Endothelial cell of umbilical vein (primary cell): ENCODE data around the gene NF1. TPM values are rescaled to one million over a fixed set of nuclear protein-coding genes. Genes with fewer than 3 reads are reported as not detected.

Experiments used
- BruUV-seq: library from RNA; stranded (reverse); fragments of 400-500 nt; replicated peaks from 2 replicates; lab custom pipeline; 2021; lab: Mats Ljungman, UMichigan
- CTCF ChIA-PET: fragments of 300-600, 350-600 bp; sonication (Branson Sonifier 250); formaldehyde crosslinking; loops from one replicate; lab custom pipeline; 2021; ENCODE audit warnings: antibody characterized with exemption, inconsistent platforms; lab: Charles Lee
- POLR2A ChIA-PET: fragments of 300-600, 350-600 bp; sonication (Branson Sonifier 250); formaldehyde crosslinking; loops from one replicate; lab custom pipeline; 2021; ENCODE audit warnings: antibody characterized with exemption, inconsistent platforms; lab: Charles Lee
- DNase-seq: peaks from one replicate; pipeline ENCODE4 v3.0.0-alpha.2; 2011; ENCODE audit warnings: low read depth, low spot score
- FAIRE-seq: peaks from 2 replicates; lab custom pipeline; 2011; peaks lifted over from hg19 to GRCh38; lab: Jason Lieb, UNC
- H2AFZ ChIP-seq: 2 replicates; pipeline ENCODE4 v1.6.0; 2012; ENCODE audit warnings: low read depth, low read length, control low read depth, inconsistent platforms
- H3K27ac ChIP-seq: 2 replicates; pipeline ENCODE4 v1.5.1; 2011; ENCODE audit warnings: low read depth, mild to moderate bottlenecking, control low read depth, low read length, moderate library complexity; ENCODE audit not compliant: insufficient read depth
- H3K27me3 ChIP-seq, 2 experiments: 2 replicates each; pipeline versions ENCODE4 v1.6.0 to v1.6.1; 2011; ENCODE audit warnings: low read length in 2 of 2, mixed read lengths in 1 of 2; ENCODE audit not compliant: control insufficient read depth in 2 of 2, insufficient read depth in 2 of 2
- H3K36me3 ChIP-seq, 2 experiments: 2 replicates in 1 of 2; 3 replicates in 1 of 2; pipeline ENCODE4 v1.5.1; 2011; ENCODE audit warnings: low read length in 2 of 2, mild to moderate bottlenecking in 1 of 2, moderate library complexity in 1 of 2; ENCODE audit not compliant: control insufficient read depth in 2 of 2, insufficient read depth in 2 of 2; ENCODE audit errors: extremely low read depth in 1 of 2
- H3K4me1 ChIP-seq: 3 replicates; pipeline ENCODE4 v1.5.1; 2011; ENCODE audit warnings: mild to moderate bottlenecking, low read length; ENCODE audit not compliant: control insufficient read depth, insufficient read depth; ENCODE audit errors: extremely low read depth
- H3K4me2 ChIP-seq: 2 replicates; pipeline ENCODE4 v1.6.1; 2011; ENCODE audit warnings: low read length, control low read depth, mixed read lengths; ENCODE audit not compliant: insufficient read depth
- H3K4me3 ChIP-seq, 3 experiments: fragments of 200-600 bp in 1 of 3; sonication (generic), shearing (Covaris generic) in 1 of 3; replicated peaks in 1 of 3; 2 replicates each; pipeline ENCODE4 v1.5.1; 2011 to 2016; ENCODE audit warnings: control low read depth in 3 of 3, low read length in 3 of 3, mild to moderate bottlenecking in 2 of 3, inconsistent platforms in 1 of 3, low read depth in 1 of 3, moderate library complexity in 1 of 3; ENCODE audit not compliant: insufficient read depth in 1 of 3
- H3K79me2 ChIP-seq: 2 replicates; pipeline ENCODE4 v1.6.0; 2012; ENCODE audit warnings: low read length, inconsistent platforms; ENCODE audit not compliant: control insufficient read depth, insufficient read depth
- H3K9ac ChIP-seq: replicated peaks from 2 replicates; pipeline ENCODE3; 2011; ENCODE audit warnings: low read length, control low read depth; ENCODE audit not compliant: insufficient read depth; ENCODE audit errors: extremely low read depth
- H3K9me1 ChIP-seq: replicated peaks from 3 replicates; pipeline ENCODE4 v1.6.0; 2011; ENCODE audit warnings: mild to moderate bottlenecking, low read length; ENCODE audit not compliant: control insufficient read depth, insufficient read depth; ENCODE audit errors: extremely low read depth
- H3K9me3 ChIP-seq: replicated peaks from 2 replicates; pipeline ENCODE4 v1.5.1; 2012; ENCODE audit warnings: low read length, inconsistent platforms; ENCODE audit not compliant: control insufficient read depth, insufficient read depth
- H4K20me1 ChIP-seq: replicated peaks from 2 replicates; pipeline ENCODE3; 2011; ENCODE audit warnings: mild to moderate bottlenecking, low read length; ENCODE audit not compliant: control insufficient read depth, insufficient read depth; ENCODE audit errors: extremely low read depth
- EZH2 ChIP-seq: IDR thresholded peaks from 2 replicates; pipeline ENCODE4 v1.6.1; 2012; ENCODE audit warnings: borderline replicate concordance, low read depth, mild to moderate bottlenecking, moderate library complexity, low read length, inconsistent platforms; ENCODE audit not compliant: severe bottlenecking
- FOS ChIP-seq: IDR thresholded peaks from 2 replicates; pipeline ENCODE4 v1.6.1; 2011; ENCODE audit warnings: mild to moderate bottlenecking, low read length, moderate library complexity, borderline replicate concordance; ENCODE audit not compliant: insufficient read depth
- GATA2 ChIP-seq: IDR thresholded peaks from 2 replicates; pipeline ENCODE4 v1.7.0; 2011; ENCODE audit warnings: low read depth, mild to moderate bottlenecking, moderate library complexity, mixed read lengths, low read length; ENCODE audit not compliant: insufficient read length, insufficient read depth
- JUN ChIP-seq: IDR thresholded peaks from 2 replicates; pipeline ENCODE4 v1.6.1; 2011; ENCODE audit warnings: borderline replicate concordance, low read depth; ENCODE audit not compliant: insufficient read length, insufficient read depth
- MYC ChIP-seq: IDR thresholded peaks from one replicate; pipeline ENCODE4 v1.6.1; 2011; ENCODE audit warnings: mild to moderate bottlenecking, low read depth, low read length
- POLR2A ChIP-seq: IDR thresholded peaks from 2 replicates; pipeline ENCODE4 v1.6.1; 2012; ENCODE audit warnings: low read depth, mild to moderate bottlenecking, control low read depth, low read length
- POLR2AphosphoS5 ChIP-seq: IDR thresholded peaks from 2 replicates; pipeline ENCODE4 v1.6.1; 2012; ENCODE audit warnings: low read depth, mild to moderate bottlenecking, control low read depth, low read length, moderate library complexity; ENCODE audit not compliant: insufficient read depth
- dilution Hi-C: fragments of 300-500 bp; cut with MboI; formaldehyde crosslinking; loops from one replicate; pipeline ENCODE4 v1.15.0; 2019; ENCODE audit warnings: low sequenced_read_pairs; ENCODE audit not compliant: extremely low pct_ligation_motif_present
- intact Hi-C: fragments of 100-400 bp; cut with micrococcal nuclease; formaldehyde crosslinking; loops from one replicate; pipeline ENCODE4 v1.10.0; 2022
- polyA plus RNA-seq, 4 experiments: library from polyadenylated mRNA; depleted of rRNA in 3 of 4; stranded (reverse) in 3 of 4; unstranded in 1 of 4; fragments of >200 nt; gene quantifications; 2 replicates each; pipeline versions ENCODE4 v1.2.1 to v1.2.3, GENCODE V29; 2011 to 2012; ENCODE audit warnings: missing spikeins in 1 of 4
- total RNA-seq: library from RNA; stranded (reverse); gene quantifications from 2 replicates; pipeline ENCODE4 v1.2.3, GENCODE V29; 2021
- TF ChIP-seq, protein P1 (sequence below): IDR thresholded peaks from 2 replicates; pipeline ENCODE4 v1.6.1; 2011; ENCODE audit not compliant: insufficient read depth, insufficient read length
- TF ChIP-seq, protein P2 (sequence below), 2 donors: IDR thresholded peaks; 1 replicate in 1 of 2; 2 replicates in 1 of 2; pipeline ENCODE4 v1.5.1; 2011; ENCODE audit warnings: low read length in 2 of 2, mild to moderate bottlenecking in 2 of 2, moderate library complexity in 2 of 2, control low read depth in 1 of 2, inconsistent platforms in 1 of 2, low read depth in 1 of 2; ENCODE audit not compliant: insufficient read depth in 1 of 2; ENCODE audit errors: extremely low read depth in 1 of 2

Gene NF1
- total and polyA plus RNA-seq, 2 donors (not counting 3 experiments of a cell fraction or from before 2014, with no cell fraction given): 13.7 to 42.4 TPM

DNA sequence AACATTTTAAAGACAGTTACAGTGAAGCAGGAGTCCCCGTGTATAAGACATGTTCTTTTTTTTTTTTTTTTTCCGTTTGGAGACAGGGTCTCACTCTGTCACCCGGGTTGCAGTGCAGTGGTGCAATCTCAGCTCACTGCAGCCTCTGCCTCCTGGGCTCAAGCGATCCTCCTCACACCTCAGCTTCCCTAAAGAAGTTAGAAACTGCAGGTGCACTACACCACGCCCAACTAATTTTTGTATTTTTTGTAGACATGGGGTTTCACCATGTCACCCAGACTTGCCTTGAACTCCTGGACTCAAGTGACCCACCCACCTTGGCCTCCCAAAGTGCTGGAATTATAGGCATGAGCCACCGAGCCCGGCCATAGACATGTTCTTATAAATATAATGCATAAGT lies 216.1 kb downstream of the NF1 start:
- DNase-seq (no peak), FAIRE-seq (no peak)
- H3K27ac ChIP-seq: no peak overlapping the region
- TF ChIP-seq EZH2: no peak
- no peak for TF ChIP-seq POLR2AphosphoS5
- TF ChIP-seq JUN: no peak
- TF ChIP-seq POLR2A: no peak
- TF ChIP-seq, protein P1, sequence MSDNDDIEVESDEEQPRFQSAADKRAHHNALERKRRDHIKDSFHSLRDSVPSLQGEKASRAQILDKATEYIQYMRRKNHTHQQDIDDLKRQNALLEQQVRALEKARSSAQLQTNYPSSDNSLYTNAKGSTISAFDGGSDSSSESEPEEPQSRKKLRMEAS: no peak
- no peak for TF ChIP-seq MYC
- no peak for TF ChIP-seq GATA2
- TF ChIP-seq FOS: no peak
- TF ChIP-seq, protein P2, sequence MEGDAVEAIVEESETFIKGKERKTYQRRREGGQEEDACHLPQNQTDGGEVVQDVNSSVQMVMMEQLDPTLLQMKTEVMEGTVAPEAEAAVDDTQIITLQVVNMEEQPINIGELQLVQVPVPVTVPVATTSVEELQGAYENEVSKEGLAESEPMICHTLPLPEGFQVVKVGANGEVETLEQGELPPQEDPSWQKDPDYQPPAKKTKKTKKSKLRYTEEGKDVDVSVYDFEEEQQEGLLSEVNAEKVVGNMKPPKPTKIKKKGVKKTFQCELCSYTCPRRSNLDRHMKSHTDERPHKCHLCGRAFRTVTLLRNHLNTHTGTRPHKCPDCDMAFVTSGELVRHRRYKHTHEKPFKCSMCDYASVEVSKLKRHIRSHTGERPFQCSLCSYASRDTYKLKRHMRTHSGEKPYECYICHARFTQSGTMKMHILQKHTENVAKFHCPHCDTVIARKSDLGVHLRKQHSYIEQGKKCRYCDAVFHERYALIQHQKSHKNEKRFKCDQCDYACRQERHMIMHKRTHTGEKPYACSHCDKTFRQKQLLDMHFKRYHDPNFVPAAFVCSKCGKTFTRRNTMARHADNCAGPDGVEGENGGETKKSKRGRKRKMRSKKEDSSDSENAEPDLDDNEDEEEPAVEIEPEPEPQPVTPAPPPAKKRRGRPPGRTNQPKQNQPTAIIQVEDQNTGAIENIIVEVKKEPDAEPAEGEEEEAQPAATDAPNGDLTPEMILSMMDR (IDR thresholded peaks at IDR 0.05; ENCODE audit: extremely low read depth in 1 of 2, insufficient read depth in 1 of 2, low read depth in 1 of 2, low read length in 2 of 2): no peak
- peaks cover 21% of the 10 kb centered on the region for H3K4me1 ChIP-seq
- no peaks in the 10 kb centered on the region for H3K9me3 ChIP-seq
- H3K79me2 ChIP-seq: peaks cover 5% of the 10 kb centered on the region
- H2AFZ ChIP-seq: no peak overlapping the region
- no peaks in the 10 kb centered on the region for H3K36me3 ChIP-seq
- H3K27me3 ChIP-seq: no peaks in the 10 kb centered on the region
- dilution Hi-C loops (no loop called here), intact Hi-C loops (loop anchor here (5.0 kb wide), 1 partner anchor 44 kb away; no protein-coding TSS in a partner anchor)
- H3K4me2 ChIP-seq: no peak overlapping the region
- H3K9me1 ChIP-seq: no peaks in the 10 kb centered on the region
- POLR2A ChIA-PET: no interaction called here
- no peak overlapping the region for H3K4me3 ChIP-seq
- H4K20me1 ChIP-seq: no peaks in the 10 kb centered on the region
- H3K9ac ChIP-seq: no peak overlapping the region
- BruUV-seq: no TSS peak
- CTCF ChIA-PET: interaction anchor here (0.8 to 1.0 kb wide), 2 partner anchors 21 to 60 kb away, joined by 3 read pairs; no protein-coding TSS in a partner anchor
